Endothelial cell of umbilical vein (primary cell): ENCODE results near the gene LTF.

ENCODE experiments used
- EZH2 ChIP-seq: IDR thresholded peaks from 2 replicates; pipeline ENCODE4 v1.6.1; 2012; ENCODE audit warnings: borderline replicate concordance, low read depth, mild to moderate bottlenecking, moderate library complexity, low read length, inconsistent platforms; ENCODE audit not compliant: severe bottlenecking
- FOS ChIP-seq: IDR thresholded peaks from 2 replicates; pipeline ENCODE4 v1.6.1; 2011; ENCODE audit warnings: mild to moderate bottlenecking, low read length, moderate library complexity, borderline replicate concordance; ENCODE audit not compliant: insufficient read depth
- JUN ChIP-seq: IDR thresholded peaks from 2 replicates; pipeline ENCODE4 v1.6.1; 2011; ENCODE audit warnings: borderline replicate concordance, low read depth; ENCODE audit not compliant: insufficient read length, insufficient read depth
- MYC ChIP-seq: IDR thresholded peaks from one replicate; pipeline ENCODE4 v1.6.1; 2011; ENCODE audit warnings: mild to moderate bottlenecking, low read depth, low read length
- POLR2A ChIP-seq: IDR thresholded peaks from 2 replicates; pipeline ENCODE4 v1.6.1; 2012; ENCODE audit warnings: low read depth, mild to moderate bottlenecking, control low read depth, low read length
- POLR2AphosphoS5 ChIP-seq: IDR thresholded peaks from 2 replicates; pipeline ENCODE4 v1.6.1; 2012; ENCODE audit warnings: low read depth, mild to moderate bottlenecking, control low read depth, low read length, moderate library complexity; ENCODE audit not compliant: insufficient read depth
- TF ChIP-seq, protein P1 (sequence below), 2 donors: IDR thresholded peaks; 1 replicate in 1 of 2; 2 replicates in 1 of 2; pipeline ENCODE4 v1.5.1; 2011; ENCODE audit warnings: low read length in 2 of 2, mild to moderate bottlenecking in 2 of 2, moderate library complexity in 2 of 2, control low read depth in 1 of 2, inconsistent platforms in 1 of 2, low read depth in 1 of 2; ENCODE audit not compliant: insufficient read depth in 1 of 2; ENCODE audit errors: extremely low read depth in 1 of 2
- TF ChIP-seq, protein P2 (sequence below): IDR thresholded peaks from 2 replicates; pipeline ENCODE4 v1.6.1; 2011; ENCODE audit not compliant: insufficient read depth, insufficient read length

DNA sequence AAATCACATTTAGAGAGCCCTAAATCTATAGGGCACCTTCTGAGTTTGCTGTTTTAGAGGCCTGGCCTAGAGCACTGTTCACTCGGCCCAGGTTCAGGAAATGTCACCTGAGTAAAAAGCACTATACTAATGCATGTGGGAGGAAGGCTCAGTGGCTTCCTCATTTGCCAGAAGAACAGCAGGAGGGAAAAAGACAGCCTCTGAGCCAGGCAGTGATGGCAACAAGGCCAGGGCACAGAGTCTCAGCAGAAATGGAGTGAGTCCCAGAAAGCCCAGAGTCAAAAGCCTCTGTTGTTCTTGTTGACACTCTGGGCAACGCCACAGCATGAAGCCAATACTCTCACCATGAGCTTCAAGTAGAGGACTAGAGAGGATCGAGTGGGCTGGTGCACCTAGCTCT, 25.9 kb downstream of the LTF start:
- TF ChIP-seq, protein P1, sequence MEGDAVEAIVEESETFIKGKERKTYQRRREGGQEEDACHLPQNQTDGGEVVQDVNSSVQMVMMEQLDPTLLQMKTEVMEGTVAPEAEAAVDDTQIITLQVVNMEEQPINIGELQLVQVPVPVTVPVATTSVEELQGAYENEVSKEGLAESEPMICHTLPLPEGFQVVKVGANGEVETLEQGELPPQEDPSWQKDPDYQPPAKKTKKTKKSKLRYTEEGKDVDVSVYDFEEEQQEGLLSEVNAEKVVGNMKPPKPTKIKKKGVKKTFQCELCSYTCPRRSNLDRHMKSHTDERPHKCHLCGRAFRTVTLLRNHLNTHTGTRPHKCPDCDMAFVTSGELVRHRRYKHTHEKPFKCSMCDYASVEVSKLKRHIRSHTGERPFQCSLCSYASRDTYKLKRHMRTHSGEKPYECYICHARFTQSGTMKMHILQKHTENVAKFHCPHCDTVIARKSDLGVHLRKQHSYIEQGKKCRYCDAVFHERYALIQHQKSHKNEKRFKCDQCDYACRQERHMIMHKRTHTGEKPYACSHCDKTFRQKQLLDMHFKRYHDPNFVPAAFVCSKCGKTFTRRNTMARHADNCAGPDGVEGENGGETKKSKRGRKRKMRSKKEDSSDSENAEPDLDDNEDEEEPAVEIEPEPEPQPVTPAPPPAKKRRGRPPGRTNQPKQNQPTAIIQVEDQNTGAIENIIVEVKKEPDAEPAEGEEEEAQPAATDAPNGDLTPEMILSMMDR (IDR thresholded peaks at IDR 0.05; ENCODE audit: extremely low read depth in 1 of 2, insufficient read depth in 1 of 2, low read depth in 1 of 2, low read length in 2 of 2), result no peak
- TF ChIP-seq POLR2A, result no peak
- no peak for TF ChIP-seq POLR2AphosphoS5
- TF ChIP-seq EZH2, result no peak
- no peak for TF ChIP-seq MYC
- TF ChIP-seq, protein P2, sequence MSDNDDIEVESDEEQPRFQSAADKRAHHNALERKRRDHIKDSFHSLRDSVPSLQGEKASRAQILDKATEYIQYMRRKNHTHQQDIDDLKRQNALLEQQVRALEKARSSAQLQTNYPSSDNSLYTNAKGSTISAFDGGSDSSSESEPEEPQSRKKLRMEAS, result no peak
- TF ChIP-seq JUN, result no peak
- no peak for TF ChIP-seq FOS
